Heart left ventricle (tissue), 16 donors: ENCODE measurements around the gene RAB44. TPM values are rescaled to one million over a fixed set of nuclear protein-coding genes. Genes with fewer than 3 reads are reported as not detected.

Experiments
- ATAC-seq, 4 donors: fragments of 200-7000 bp; cut with Tn5 transposase; one replicate each; pipeline ENCODE4 v1.9.1; 2020 to 2022; ENCODE audit warnings: moderate library complexity in 4 of 4, mild to moderate bottlenecking in 3 of 4, moderate number of reproducible peaks in 1 of 4
- DNase-seq, 5 donors: peaks; one replicate each; pipeline ENCODE4 v3.0.0-alpha.2; 2020
- H3K27ac ChIP-seq, 12 donors: fragments of 200-600 bp; sonication (generic) in 4 of 12; one replicate each; pipeline versions ENCODE4 v1.5.0 to v1.8.0; 2016 to 2022; ENCODE audit warnings: mild to moderate bottlenecking in 2 of 12
- H3K27me3 ChIP-seq, 9 donors: fragments of 200-600 bp; sonication (generic) in 2 of 9; one replicate each; pipeline versions ENCODE4 v1.5.1 to v1.8.0; 2016 to 2022; ENCODE audit warnings: mild to moderate bottlenecking in 3 of 9
- H3K36me3 ChIP-seq, 9 donors: fragments of 200-600 bp; sonication (generic) in 2 of 9; one replicate each; pipeline versions ENCODE4 v1.5.0 to v1.8.0; 2018 to 2022; ENCODE audit warnings: mild to moderate bottlenecking in 2 of 9
- H3K4me1 ChIP-seq, 12 donors: fragments of 200-600 bp; sonication (generic) in 4 of 12; one replicate each; pipeline versions ENCODE4 v1.5.0 to v1.8.0; 2016 to 2022; ENCODE audit warnings: mild to moderate bottlenecking in 3 of 12
- H3K4me3 ChIP-seq, 12 donors: fragments of 200-600 bp; sonication (generic) in 4 of 12; one replicate each; pipeline versions ENCODE4 v1.5.0 to v1.8.0; 2017 to 2022; ENCODE audit warnings: mild to moderate bottlenecking in 9 of 12, moderate library complexity in 4 of 12
- H3K9me3 ChIP-seq, 12 donors: fragments of 200-600 bp; sonication (generic) in 4 of 12; one replicate each; pipeline versions ENCODE4 v1.5.0 to v1.8.0; 2016 to 2022; ENCODE audit warnings: mild to moderate bottlenecking in 1 of 12
- POLR2A ChIP-seq, 2 donors: fragments of 450-650 bp; IDR thresholded peaks; one replicate each; pipeline ENCODE4 v1.6.1; 2017; ENCODE audit warnings: antibody characterized with exemption in 2 of 2, mild to moderate bottlenecking in 2 of 2, moderate library complexity in 2 of 2
- WGBS, 4 donors: extraction: QIAGEN DNeasy Blood & Tissue Kit in 2 of 4; methylation state at CpG; one replicate each; pipeline versions ENCODE4 v1.1.5 to v1.1.7; 2013 to 2018; 5-methylcytosine and 5-hydroxymethylcytosine counted together
- intact Hi-C, 10 donors: fragments of 100-400 bp; cut with DNase I; formaldehyde crosslinking; loops; one replicate each; pipeline versions ENCODE4 v1.11.1 to v1.14.2; 2022
- polyA plus RNA-seq, 2 donors: library from polyadenylated mRNA; stranded (reverse); fragments of 200-250 nt; gene quantifications; one replicate each; pipeline ENCODE4 v1.2.3, GENCODE V29; 2013
- total RNA-seq, 9 donors: library from RNA; depleted of rRNA in 2 of 9; stranded (reverse); fragments of >200 nt in 2 of 9; fragmentation: NEBNext Ultra II Directional in 3 of 9; extraction: Animal tissue kit (Norgen Biotek cat#: 25700) in 3 of 9; gene quantifications; one replicate each; pipeline versions ENCODE4 v1.1.0 to v1.2.4, GENCODE V29; 2016 to 2023
- TF ChIP-seq, protein P1 (sequence below), 12 donors: fragments of 200-600 bp; sonication (generic) in 4 of 12; IDR thresholded peaks; one replicate each; pipeline versions ENCODE4 v1.5.0 to v1.8.0; 2018 to 2022; ENCODE audit warnings: antibody characterized with exemption in 12 of 12, mild to moderate bottlenecking in 5 of 12
- donor health status: ischemic (EF 13 %, LVEDD 7.1; RV severe dilation, severe dysfunction).
- donor health status: healthy with polysubstance abuse.
- donor health status: DM: no; HTN: yes; CAD: no.
- donor health status: DM: no; HTN: no; CAD: no.
- donor health status: ischemic (EF 25% LVEDD 6.9; RV normal size, moderate dysfunction).
- donor health status: ischemic (EF 25% LVEDD 5.7; RV mildly dilated, moderate dysfunction).
- donor health status: healthy.
- donor health status: DM: yes; HTN: yes; CAD: no.
- donor health status: ischemic (EF 35%, LVEDD 5.7; RV mildly dilated, moderate dysfunction).
- donor health status: nonischemic (EF 11% LVEDD 7.7; RV severe dilation, severe dysfunction).
- donor health status: DM: yes; HTN: yes; CAD: no.
- donor health status: PGD.
- donor health status: ischemic (EF 29% LVEDD 5.4; RV normal size, mild dysfunction).
- donor health status: nonischemic (EF 23%, LVEDD 6.1; RV moderate dilation, normal function).

Gene RAB44
- total and polyA plus RNA-seq, 11 donors: 0.04 to 0.32 (median 0.08) TPM; not detected in 5

DNA sequence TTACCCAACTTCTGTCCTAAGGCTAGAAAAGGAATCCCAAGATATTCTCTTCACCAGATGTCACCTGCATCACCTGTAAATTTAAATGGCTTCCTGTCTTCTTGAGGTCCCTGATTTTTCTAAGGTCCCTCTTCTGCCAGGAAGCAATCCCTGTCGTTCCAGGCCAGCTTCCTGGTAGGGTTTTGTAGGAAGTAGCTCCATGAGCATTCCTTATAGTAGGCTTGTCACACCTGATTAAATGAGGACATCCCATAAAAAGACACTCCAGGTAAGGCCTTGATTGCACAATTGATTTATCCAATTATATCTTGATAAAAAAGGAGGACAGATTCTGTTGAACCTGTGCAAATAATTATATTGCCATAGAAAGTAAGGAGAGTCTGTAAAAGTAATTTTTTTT, 8.7 kb downstream of the RAB44 start:
- H3K4me1 ChIP-seq: peaks cover 0 to 6% (median 0%) of the 10 kb centered on the region in 12 donors
- no peaks in the 10 kb centered on the region for H3K9me3 ChIP-seq
- no peak overlapping the region for H3K4me3 ChIP-seq
- 43 to 67% (median 60%) methylated on average over 1 of the region's 1 CpG for WGBS, 4 donors
- no peaks in the 10 kb centered on the region for H3K27me3 ChIP-seq
- intact Hi-C loops: no loop called here
- ATAC-seq (no peak), DNase-seq (no peak)
- H3K36me3 ChIP-seq: no peaks in the 10 kb centered on the region
- TF ChIP-seq POLR2A (IDR thresholded peaks at IDR 0.05): no peak
- no peak overlapping the region for H3K27ac ChIP-seq

DNA sequence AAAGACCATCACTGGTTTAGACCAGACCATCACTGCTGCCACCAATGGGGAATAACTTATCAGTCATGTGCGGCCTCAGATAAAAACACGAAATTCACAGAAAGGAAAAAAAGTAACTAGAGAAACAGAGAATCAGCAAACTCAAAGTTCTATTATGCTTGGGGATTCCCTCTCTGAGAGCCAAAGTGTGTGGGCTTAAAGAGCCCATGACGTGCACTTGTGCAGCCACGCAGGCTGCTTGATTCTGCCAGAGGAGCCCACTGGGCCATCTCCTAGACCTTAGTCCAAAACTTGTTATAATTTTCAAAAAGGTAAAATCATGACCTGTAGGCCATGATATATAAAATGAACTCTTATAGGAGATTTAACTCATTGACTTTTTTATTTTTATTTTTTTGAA, 15.2 kb downstream of the RAB44 start:
- Histone ChIP-seq H3K27ac (no peak overlapping the region), H3K36me3 (no peaks in the 10 kb centered on the region), H3K4me3 (no peak overlapping the region), H3K27me3 (no peaks in the 10 kb centered on the region), H3K4me1 (no peaks in the 10 kb centered on the region), H3K9me3 (no peaks in the 10 kb centered on the region)
- whole genome bisulfite sequencing, 4 donors: 83 to 91% (median 88%) methylated on average over 4 of the region's 4 CpGs
- ATAC-seq: no peak
- DNase-seq: no peak
- TF ChIP-seq, protein P1, sequence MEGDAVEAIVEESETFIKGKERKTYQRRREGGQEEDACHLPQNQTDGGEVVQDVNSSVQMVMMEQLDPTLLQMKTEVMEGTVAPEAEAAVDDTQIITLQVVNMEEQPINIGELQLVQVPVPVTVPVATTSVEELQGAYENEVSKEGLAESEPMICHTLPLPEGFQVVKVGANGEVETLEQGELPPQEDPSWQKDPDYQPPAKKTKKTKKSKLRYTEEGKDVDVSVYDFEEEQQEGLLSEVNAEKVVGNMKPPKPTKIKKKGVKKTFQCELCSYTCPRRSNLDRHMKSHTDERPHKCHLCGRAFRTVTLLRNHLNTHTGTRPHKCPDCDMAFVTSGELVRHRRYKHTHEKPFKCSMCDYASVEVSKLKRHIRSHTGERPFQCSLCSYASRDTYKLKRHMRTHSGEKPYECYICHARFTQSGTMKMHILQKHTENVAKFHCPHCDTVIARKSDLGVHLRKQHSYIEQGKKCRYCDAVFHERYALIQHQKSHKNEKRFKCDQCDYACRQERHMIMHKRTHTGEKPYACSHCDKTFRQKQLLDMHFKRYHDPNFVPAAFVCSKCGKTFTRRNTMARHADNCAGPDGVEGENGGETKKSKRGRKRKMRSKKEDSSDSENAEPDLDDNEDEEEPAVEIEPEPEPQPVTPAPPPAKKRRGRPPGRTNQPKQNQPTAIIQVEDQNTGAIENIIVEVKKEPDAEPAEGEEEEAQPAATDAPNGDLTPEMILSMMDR (IDR thresholded peaks at IDR 0.05): no peak
- TF ChIP-seq POLR2A (IDR thresholded peaks at IDR 0.05): no peak
- intact Hi-C loops: no loop called here

DNA sequence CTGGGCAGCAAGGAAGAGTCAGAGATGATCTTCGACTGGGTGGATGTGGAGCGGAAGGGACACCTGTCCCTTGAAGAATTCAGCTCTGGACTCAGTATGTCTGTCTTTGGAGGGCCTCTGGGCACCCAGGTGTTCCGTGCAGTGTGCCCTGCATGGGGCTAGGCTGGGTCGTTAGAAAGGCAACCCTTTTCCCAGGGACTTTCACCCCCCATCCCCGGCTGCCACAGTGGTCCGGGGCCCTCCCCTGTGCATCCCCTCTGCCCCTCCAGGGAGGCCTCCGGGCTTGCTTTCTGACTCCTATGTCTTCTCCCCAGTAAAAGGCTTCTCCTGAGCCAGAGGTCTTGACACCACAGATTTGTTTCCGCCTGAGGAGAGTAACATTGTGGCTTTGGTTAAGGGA, 16.2 kb downstream of the RAB44 start:
- Histone ChIP-seq H3K36me3 (no peaks in the 10 kb centered on the region), H3K27me3 (no peaks in the 10 kb centered on the region), H3K27ac (no peak overlapping the region), H3K9me3 (no peaks in the 10 kb centered on the region), H3K4me1 (no peaks in the 10 kb centered on the region), H3K4me3 (no peak overlapping the region)
- no peak for TF ChIP-seq POLR2A (IDR thresholded peaks at IDR 0.05)
- TF ChIP-seq, protein P1 (IDR thresholded peaks at IDR 0.05): no peak
- WGBS, 4 donors: 89 to 91% (median 90%) methylated on average over 7 to 8 of the region's 8 CpGs
- ATAC-seq: no peak
- intact Hi-C loops: no loop called here
- DNase-seq: no peak

DNA sequence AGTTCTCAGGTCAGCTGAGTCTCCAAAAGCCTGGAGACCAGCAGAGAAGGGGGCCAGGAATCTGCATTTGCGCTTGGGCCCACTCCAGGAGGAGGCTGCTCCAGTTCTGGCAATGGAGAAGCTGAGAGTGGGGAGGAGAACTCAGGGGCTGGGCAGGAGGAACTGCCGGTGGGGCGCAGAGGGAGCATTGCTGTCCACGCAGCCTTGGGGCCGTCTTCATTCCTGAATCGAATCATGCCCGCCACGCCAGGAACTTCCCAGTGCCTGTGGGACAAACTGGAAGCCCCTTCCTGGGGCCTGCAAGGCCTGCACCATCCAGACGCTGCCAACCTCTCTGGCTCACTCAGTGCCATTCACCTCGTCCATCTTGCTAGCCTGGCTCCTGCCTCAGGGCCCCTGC, 16.9 kb downstream of the RAB44 start:
- no peak overlapping the region for H3K27ac ChIP-seq
- no peaks in the 10 kb centered on the region for H3K36me3 ChIP-seq
- DNase-seq (no peak), ATAC-seq (no peak)
- TF ChIP-seq POLR2A (IDR thresholded peaks at IDR 0.05): no peak
- 84 to 90% (median 88%) methylated on average over 7 to 10 of the region's 10 CpGs for WGBS, 4 donors
- no peaks in the 10 kb centered on the region for H3K9me3 ChIP-seq
- H3K4me3 ChIP-seq: no peak overlapping the region
- no peaks in the 10 kb centered on the region for H3K27me3 ChIP-seq
- intact Hi-C loops: no loop called here
- no peaks in the 10 kb centered on the region for H3K4me1 ChIP-seq

DNA sequence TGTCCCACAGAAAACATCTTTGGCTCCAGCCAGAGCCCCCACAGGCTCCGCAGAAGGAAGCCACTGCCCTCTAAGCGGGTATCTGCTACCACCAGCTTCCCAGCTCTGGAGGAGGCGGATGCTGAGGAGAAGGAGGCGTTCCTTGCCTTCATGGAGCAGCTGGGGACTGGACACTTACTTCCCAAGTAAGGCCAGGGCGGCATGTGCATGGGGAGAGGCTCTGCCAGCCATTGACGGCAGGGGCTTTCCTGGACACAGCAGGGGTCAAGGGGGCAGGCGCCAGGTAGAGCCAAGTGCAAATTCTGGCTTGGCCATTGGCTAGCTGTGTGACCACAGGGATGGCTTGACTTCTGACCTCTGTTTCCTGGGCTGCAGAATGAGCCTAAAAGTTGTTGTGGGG, 17.8 kb downstream of the RAB44 start:
- Histone ChIP-seq H3K27me3 (no peaks in the 10 kb centered on the region), H3K4me1 (no peaks in the 10 kb centered on the region), H3K36me3 (no peaks in the 10 kb centered on the region), H3K4me3 (no peak overlapping the region), H3K9me3 (no peaks in the 10 kb centered on the region), H3K27ac (no peak overlapping the region)
- intact Hi-C loops: no loop called here
- ATAC-seq (no peak), DNase-seq (no peak)
- TF ChIP-seq, protein P1 (IDR thresholded peaks at IDR 0.05): no peak
- TF ChIP-seq POLR2A (IDR thresholded peaks at IDR 0.05): no peak
- 81 to 92% (median 90%) methylated on average over 6 to 7 of the region's 7 CpGs for WGBS, 4 donors
